Activated CD4-positive, alpha-beta T cell treated with anti-CD3 and anti-CD28 coated beads, Interleukin-2, amount 50 U/mL, for 4 hours (primary cell): Measurements from ENCODE around the gene YARS1.

Experiments
- DNase-seq, 2 experiments: peaks; one replicate each; pipeline ENCODE4 v3.0.0-alpha.2; 2020

The YARS1 gene

GRCh38 chr1:32775640-32776337 is 41.4 kb downstream of the YARS1 start:
- no peak for DNase-seq

- no peak for DNase-seq
Observed at GRCh38 chr1:32774950-32775634, 42.1 kb downstream of the YARS1 start.

GRCh38 chr1:32774464-32774808 is 42.7 kb downstream of the YARS1 start:
- no peak for DNase-seq

DNA sequence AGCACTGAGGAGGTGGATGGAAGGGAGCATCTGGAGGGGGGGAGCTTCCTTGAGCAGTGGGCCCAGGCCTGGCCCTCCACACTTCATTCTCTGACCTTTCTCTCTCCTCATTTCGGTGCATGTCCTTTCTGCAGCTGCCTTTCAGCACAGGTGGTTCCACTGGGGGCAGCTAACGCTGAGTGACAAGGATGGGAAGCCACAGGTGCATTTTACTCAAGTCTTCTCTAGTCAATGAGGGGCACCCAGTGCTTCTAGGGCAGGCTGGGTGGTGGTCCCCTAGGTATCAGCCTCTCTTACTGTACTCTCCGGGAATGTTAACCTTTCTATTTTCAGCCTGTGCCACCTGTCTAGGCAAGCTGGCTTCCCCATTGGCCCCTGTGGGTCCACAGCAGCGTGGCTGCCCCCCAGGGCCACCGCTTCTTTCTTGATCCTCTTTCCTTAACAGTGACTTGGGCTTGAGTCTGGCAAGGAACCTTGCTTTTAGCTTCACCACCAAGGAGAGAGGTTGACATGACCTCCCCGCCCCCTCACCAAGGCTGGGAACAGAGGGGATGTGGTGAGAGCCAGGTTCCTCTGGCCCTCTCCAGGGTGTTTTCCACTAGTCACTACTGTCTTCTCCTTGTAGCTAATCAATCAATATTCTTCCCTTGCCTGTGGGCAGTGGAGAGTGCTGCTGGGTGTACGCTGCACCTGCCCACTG is 43.2 kb downstream of the YARS1 start:
- DNase-seq, result no peak

DNA sequence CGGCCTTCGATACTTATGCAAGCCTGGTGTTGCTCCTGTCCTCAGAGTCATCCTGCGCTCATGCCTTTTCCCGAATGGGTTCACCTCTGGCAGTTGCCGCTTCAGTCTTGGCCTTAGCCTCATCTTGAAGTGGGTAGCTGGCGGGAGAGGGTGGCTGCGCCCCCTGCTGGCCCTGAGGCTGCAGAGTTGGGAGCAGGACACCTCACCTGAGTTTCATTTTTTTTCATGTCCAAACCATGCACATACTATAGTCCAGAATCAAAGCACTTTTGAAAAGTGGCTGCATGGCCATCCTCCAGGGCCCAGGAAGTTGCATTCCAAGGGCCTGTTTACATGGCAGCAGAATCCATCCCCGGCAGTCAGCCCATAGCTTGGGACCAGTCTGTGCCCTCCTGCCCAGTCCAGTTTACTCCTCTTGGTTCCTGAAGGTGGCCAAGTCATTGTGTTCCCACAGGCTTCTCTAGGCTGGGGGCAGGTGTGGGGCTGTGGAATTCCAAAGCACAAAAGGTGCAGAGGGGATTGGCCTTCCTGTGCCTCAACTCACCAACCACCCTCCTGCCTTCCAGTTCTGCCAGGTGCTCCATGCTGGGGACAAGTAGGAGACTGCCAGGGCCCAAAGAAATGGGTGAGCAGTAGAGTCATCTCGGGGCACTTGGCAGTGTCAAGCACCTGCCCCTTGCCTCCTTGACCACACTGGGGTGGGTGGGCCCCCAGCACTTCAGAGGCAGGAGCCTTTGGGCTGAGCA is 44.0 kb downstream of the YARS1 start:
- DNase-seq, result peak; percentile 63 to 67

DNA sequence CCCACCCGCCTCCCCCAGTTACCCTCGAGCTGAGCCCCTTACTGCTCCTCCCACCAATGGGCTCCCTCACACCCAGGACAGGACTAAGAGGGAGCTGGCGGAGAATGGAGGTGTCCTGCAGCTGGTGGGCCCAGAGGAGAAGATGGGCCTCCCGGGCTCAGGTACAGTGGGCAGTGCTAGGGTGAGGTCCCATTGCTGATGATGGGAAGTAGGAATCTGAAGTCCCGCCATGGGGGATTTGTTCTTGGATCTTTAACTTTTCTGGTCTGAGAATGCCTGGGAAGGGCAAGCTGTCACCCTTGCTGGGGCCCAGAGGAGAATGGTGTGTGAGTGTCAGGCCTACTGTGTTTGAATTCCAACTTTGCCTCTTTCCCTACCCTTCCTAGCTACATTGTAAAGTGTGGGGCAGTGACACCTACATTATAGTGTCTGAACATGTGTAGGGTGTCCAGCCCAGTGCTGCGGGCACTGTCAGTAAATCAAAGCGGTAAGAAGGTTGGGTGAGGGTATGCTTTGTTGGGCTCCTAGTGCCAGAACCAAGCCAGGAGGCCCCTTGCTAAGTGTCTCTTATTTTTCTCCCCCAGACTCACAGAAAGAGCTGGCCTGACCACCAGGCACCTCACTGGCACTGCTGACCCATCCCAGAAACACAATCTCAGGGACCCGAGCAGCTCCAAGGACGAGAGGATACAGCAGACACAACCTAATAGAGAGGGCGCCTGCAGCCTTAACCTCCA is 44.7 kb downstream of the YARS1 start:
- DNase-seq, result no peak

GRCh38 chr1:32771561-32772280 is 45.4 kb downstream of the YARS1 start:
- DNase-seq, result no peak

GRCh38 chr1:32770741-32771548 is 46.2 kb downstream of the YARS1 start:
- no peak for DNase-seq

DNA sequence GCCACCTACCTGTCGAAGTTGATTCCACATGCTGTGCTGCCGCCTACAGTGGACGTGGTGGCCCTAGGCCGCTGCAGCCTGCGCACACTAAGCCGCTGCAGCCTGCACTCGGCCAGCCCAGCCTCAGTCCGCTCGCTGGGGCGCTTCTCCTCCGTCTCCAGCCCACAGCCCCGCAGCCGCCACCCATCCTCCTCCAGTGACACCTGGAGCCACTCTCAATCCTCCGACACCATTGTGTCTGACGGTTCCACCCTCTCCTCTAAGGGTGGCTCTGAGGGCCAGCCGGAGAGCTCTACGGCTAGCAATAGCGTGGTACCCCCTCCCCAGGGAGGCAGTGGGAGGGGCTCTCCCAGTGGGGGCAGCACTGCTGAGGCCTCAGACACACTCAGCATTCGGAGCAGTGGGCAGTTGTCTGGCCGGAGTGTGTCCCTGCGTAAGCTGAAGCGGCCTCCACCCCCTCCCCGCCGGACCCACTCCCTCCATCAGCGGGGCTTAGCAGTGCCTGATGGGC is 46.9 kb downstream of the YARS1 start:
- no peak for DNase-seq

DNA sequence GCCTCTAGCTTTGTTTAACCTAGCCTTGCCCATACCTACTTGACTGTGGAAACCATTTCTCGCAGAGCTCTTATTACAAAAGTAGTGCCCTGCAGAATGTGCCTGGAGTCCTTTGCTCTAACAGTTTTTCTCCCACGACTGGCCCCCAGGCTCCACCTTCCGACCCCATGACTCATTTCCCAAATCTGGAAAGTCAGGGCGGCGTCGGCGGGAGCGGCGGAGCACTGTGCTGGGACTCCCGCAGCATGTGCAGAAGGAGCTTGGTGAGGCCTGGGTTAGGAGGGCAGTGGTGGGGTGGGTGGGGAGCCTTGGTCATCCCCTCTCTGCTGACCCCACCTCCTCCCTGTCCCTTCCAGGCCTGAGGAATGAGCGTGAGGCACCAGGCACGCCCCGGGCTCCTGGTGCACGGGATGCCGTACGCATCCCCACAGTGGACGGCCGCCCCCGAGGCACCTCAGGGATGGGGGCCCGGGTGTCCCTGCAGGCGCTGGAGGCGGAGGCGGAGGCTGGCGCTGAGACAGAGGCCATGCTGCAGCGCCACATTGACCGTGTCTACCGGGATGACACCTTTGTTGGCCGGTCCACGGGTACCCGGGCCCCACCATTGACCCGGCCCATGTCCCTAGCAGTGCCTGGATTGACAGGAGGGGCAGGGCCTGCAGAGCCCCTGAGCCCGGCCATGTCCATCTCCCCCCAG is 47.5 kb downstream of the YARS1 start:
- no peak for DNase-seq

DNA sequence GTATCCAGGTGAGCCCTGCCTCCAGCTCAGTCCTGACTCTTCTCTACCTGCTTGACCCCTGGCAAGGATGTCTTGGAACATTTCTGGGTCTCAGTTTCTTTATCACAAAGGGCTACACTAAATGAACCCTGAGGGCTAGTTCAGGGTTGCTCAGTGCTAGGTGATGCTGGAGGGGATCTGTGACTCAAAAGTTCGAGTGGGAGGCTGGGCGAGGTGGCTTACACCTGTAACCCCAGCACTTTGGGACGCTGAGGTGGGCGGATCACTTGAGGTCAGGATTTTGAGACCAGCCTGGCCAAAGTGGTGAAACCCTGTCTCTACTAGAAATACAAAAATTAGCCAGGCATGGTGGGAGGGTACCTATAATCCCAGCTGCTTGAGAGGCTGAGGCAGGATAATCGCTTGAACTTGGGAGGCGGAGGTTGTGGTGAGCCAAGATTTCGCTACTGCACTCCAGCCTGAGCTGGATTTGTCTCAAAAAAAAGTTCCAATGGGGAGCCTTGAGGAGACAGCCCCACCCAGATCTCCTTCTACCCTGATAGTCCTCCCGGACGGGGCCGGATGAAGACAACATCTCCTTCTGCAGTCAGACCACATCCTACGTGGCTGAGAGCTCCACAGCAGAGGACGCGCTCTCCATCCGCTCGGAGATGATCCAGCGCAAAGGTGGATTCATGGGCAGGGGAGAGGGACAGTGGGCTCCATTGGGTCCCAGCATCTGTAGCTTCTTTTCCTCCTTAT is 48.9 kb downstream of the YARS1 start:
- no peak for DNase-seq

DNA sequence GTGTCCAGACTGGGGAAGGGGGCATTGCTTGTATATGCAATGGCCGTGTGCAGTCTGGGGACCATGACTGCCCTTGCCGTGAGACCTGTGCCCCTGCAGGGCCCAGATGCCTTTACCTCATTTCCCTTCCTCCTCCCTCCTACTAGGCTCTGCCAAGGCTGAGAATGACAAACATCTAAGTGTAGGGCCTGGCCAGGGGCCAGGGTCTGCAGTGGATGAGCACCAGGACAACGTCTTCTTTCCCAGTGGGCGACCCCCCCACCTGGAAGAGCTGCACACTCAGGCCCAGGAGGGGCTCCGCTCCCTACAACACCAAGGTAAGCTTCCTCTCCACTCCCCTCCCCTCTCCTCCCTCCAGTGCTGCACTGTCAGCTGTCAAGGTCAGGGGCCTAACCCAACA is 49.5 kb downstream of the YARS1 start:
- no peak for DNase-seq

DNA sequence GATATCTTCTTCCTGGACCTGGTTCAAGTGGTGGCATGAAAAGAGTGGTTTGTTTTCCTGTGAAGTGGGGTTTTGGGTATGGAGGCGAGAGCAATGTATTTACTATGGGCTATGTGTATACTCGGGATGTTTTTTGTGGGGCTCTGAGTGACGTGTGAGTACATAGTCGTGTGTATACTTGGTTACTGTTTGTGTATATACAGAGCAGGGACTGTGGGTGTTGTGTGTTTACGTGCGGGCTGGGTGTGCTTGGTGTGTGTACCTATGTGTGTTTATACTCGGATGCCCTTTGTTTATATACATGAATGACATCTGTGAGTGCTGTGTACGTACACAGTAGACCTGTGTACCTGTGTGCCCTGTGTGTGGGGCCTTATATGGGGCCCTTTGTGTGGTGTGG is 50.0 kb downstream of the YARS1 start:
- DNase-seq, result no peak

DNA sequence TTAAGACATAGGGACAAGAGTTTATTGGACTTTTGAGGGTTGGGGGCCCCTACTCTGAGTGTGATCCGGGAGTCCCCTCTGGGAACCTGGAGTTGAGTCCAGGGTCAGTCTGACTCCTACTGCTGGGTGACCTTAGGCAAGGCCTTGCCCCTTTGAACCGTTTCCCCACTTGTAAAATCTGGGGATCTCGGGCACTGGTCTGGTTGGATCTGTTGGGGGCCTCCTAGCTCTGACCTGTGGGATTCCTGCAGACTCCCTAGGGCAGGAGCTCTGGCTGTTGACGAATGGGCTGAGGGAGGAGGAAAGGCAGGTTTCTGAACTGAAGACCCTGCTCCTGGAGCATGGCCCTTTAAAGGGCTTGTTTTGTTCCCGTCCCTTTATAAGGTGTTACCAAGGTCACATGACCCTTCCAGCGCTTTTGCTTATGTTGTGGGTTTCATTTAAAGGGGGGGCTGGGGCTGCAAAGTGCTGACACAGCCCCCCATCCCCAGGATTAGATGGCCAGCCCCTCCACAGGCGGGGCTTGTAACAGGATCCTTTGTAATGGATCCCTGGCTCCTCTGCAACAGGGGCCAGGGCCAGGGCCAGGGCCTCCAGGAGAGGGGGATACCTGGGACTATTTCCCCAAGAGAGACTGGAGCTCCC is 50.7 kb downstream of the YARS1 start:
- DNase-seq, result no peak

DNA sequence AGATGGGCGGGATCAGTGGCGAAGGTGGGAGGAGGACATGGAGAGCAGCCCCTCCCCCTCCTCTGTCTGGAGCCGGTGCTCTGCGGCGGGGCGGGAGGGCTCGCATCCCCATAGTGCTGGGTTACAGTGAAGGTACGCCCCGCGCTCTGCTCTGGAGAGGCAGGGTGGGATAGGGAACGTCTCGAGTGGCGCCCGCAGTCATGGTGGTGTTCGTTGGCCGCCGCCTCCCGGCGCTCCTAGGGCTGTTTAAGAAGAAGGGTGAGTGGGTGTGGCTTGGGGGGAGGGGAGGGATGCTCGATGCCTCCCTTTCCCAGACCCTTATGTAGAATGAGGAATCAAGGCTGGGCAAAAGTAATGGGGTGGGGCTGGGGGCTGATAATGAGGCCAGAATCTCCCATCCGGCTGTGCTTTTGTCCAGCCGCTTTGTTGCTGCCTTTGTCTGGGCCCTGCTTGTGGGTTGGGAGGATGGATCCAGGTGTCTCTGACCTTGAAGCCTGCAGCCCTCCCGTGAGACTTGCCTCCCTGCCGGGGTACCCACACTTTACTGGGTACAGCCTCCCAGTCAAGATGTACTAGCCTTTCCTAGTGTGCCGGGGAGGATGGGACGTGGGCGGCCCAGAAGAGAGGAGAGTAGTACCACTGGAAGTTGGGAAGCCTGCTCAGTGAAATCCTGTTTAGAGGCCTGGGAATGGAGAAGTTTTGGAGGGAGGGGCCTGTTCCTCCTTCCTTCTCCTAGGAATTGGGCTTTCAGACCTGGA is 51.4 kb downstream of the YARS1 start:
- no peak for DNase-seq

DNA sequence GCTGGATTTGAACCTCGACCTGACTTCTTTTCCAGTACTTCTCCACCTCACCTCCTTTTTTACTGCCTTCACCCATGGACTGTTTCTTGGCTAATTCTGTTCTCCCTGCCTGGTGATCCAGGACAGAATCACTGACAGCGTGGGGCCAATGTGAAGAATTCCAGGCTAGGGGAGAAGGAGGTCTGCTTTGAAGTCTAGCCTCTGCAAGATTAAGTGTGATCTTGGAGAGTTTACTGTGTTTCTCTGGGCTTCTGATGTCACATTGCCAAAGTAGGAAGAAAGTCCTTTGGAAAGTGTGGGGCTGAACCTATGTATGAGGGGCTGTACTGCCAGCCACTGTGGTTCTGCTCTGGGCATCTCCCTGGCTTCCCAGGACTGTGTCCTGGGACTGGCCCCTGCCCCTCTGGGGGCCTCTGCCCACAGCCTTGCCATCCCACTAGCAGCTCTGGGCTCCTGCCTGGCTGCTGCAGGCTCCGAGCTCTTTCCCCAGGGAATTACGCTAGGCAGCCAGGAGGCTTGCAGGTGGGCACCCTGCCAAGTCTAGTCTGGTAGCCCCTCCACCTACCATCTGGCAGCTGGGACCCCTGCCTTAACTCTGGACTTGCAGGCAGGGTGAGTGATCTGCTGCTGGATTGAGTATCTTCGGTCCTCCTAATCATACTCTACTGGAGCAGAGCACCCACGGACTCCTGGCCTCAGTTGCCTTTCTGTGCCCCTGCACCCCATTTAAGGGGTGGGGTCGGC is 52.2 kb downstream of the YARS1 start:
- no peak for DNase-seq

- DNase-seq, result no peak
Observed at GRCh38 chr1:32763221-32763620, 53.9 kb downstream of the YARS1 start.

DNA sequence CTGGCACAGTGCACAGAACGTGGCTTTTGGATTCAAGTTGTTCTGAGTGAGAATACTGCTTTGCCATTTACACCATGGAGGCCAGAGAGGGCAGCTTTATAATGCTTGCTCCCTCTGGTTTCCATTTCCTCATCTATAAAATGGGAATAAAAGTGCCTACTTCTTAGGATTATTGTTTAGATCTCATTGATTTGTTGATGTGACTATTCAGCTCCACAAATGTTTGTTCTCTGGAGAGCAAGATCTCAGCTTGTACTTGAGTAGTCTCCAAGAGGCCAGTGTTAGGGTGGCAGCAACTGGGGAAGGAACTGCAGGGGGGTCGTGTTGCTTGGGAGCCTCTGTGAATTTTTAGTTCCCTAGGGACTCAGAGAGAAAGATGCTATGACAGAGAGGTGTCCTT is 55.2 kb downstream of the YARS1 start:
- no peak for DNase-seq
